ENCODE results near the gene SLC25A47.

The SLC25A47 gene

DNA sequence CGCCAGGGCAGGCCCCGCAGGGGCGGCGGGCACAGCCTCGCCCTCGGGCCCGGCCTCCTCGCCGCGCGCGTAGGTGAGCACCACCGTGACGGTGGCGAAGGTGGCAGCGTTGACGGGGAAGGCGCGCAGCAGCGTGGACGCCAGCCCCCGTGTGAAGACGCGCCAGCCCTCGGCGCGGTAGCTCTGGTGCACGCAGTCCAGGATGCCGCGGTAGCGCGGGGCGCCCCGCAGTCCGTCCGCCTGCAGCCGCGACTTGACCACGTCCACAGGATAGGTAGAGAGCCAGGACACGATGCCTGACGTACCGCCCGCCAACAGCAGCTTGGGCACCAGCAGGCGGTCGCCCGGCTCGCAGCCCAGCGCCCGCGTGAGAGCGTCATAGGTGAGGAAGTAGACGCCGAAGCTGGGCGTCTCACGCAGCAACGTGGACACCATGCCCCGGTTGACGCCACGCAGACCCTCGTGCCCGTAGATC, 30.8 kb upstream of the SLC25A47 start:
- TF ChIP-seq ZFX (IDR thresholded peaks at IDR 0.05; ENCODE audit: borderline replicate concordance), result no peak
- TF ChIP-seq, protein P1, sequence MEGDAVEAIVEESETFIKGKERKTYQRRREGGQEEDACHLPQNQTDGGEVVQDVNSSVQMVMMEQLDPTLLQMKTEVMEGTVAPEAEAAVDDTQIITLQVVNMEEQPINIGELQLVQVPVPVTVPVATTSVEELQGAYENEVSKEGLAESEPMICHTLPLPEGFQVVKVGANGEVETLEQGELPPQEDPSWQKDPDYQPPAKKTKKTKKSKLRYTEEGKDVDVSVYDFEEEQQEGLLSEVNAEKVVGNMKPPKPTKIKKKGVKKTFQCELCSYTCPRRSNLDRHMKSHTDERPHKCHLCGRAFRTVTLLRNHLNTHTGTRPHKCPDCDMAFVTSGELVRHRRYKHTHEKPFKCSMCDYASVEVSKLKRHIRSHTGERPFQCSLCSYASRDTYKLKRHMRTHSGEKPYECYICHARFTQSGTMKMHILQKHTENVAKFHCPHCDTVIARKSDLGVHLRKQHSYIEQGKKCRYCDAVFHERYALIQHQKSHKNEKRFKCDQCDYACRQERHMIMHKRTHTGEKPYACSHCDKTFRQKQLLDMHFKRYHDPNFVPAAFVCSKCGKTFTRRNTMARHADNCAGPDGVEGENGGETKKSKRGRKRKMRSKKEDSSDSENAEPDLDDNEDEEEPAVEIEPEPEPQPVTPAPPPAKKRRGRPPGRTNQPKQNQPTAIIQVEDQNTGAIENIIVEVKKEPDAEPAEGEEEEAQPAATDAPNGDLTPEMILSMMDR (IDR thresholded peaks at IDR 0.05), result no peak
- no peak overlapping the region for H3K27ac ChIP-seq

DNA sequence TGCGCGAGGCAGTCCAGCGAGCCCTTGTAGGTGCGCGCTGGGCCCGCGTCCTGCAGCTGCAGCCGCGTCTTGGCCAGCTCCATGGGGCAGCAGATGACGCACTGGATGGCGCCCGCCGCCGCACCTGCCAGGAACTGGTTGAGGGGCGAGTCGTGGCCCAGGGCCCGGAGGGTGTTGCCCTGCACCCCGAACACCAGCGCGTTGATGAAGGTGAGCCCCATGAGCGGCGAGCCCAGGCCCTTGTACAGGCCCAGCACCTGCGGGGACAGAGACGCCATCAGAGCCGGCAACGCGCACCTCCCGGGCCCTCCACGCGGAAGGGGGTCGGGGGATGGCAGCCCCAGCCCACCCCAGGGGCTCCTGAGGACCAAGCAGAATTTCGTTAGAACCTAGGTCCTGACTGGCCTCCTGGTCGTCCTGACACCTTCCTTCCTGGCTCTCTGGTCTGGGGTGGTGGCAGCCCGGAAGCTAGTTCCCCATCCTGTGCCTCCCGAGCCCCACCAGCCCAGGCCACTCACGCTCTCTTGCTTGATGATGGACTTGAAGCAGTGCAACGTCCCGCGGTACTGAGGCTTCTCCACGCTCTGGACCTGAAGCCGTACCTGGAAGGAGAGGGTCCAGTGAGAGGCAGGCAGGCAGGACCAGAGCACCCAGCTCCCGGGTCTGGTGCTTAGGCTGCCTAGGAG, 30.2 kb upstream of the SLC25A47 start:
- no peak overlapping the region for H3K27ac ChIP-seq
- TF ChIP-seq, protein P1 (IDR thresholded peaks at IDR 0.05), result no peak
- TF ChIP-seq ZFX (IDR thresholded peaks at IDR 0.05; ENCODE audit: borderline replicate concordance), result no peak

DNA sequence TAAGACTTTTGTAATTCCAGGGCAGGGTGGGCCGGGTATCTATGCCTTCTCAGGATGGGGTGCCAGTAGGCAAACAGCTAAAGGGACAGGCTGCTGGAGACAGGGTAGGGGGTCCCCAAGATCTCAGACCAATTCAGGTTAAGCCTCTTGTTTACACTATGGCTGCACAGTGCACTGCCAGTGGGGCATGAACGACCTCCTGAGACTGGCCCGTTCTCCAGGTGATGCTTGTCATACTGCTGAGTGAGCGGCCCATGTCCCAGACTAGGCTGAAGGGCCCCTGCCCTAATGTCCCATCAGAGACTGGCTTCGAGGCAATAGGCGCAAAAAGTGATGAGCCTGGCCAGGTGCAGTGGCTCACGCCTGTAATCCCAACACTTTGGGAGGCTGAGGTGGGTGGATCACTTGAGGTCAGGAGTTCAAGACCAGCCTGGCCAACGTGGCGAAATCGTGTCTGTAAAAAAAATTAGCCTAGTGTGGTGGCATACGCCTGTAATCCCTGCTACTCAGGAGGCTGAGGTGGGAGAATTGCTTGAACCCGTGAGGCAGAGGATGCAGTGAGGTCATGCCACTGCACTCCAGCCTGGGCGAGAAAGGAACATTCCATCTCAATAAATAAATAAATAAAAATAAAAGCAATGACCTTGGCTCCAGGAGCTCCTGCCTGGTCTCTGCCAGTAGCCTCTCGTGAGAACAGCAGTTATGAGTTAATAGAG, 29.5 kb upstream of the SLC25A47 start:
- TF ChIP-seq ZFX (IDR thresholded peaks at IDR 0.05; ENCODE audit: borderline replicate concordance), result no peak
- TF ChIP-seq, protein P1 (IDR thresholded peaks at IDR 0.05), result no peak
- H3K27ac ChIP-seq, result no peak overlapping the region

DNA sequence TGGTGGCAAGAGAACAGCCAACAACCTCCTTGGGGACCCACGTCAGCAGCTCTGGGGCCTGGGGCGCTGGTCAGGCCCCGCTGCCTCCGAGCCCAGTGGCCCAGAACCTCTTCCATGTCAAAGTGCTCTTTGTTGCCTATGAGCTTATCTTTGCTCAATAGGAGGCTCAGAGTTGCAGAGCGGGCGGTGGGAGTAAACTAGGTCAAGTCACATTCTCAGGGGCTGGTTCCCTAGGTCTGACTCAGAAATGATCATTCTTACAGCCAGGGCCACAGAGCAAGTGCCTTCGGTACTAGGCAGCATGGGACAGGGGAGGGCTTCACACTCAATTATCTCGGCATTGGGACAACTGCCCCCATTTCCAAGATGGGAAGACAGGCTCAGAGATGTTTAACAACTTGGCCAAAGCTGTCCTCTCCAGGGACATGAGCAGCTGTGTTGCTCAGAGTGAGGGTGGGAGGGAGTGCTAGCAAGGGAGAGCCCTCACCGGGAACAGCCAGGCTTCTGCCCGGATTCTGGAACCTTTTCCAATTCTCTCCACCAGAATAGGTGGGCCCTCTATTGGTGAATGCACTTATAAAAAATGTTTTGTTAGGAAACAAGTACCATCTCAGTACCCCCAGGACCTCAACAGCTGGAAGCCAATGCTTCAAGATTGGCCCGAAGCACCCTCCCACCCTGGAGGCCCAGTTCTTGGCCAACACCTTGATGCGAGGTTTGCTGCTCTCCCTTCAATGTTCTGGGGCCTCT, 28.8 kb upstream of the SLC25A47 start:
- H3K27ac ChIP-seq, result no peak overlapping the region
- no peak for TF ChIP-seq ZFX (IDR thresholded peaks at IDR 0.05; ENCODE audit: borderline replicate concordance)
- TF ChIP-seq, protein P1 (IDR thresholded peaks at IDR 0.05), result no peak

DNA sequence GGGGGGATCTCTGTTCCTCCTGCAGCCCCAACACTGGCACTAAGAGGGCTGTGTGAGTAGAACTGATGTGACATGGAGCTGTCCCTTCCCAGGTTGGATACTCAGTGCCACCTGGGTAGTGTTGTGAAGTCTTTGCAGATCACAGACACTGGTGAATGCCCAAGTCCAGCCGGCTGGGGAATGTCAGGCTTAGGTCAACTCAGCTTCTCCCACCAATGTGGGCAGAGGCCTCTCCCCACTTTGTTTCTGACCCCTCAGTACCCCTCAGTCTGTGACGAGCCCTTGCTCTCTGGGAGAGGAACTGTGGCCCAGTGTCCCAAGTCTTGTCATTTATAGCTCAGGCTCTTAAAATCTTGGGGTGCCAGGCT, 28.2 kb upstream of the SLC25A47 start:
- TF ChIP-seq, protein P1 (IDR thresholded peaks at IDR 0.05), result no peak
- no peak for TF ChIP-seq ZFX (IDR thresholded peaks at IDR 0.05; ENCODE audit: borderline replicate concordance)
- H3K27ac ChIP-seq, result no peak overlapping the region

DNA sequence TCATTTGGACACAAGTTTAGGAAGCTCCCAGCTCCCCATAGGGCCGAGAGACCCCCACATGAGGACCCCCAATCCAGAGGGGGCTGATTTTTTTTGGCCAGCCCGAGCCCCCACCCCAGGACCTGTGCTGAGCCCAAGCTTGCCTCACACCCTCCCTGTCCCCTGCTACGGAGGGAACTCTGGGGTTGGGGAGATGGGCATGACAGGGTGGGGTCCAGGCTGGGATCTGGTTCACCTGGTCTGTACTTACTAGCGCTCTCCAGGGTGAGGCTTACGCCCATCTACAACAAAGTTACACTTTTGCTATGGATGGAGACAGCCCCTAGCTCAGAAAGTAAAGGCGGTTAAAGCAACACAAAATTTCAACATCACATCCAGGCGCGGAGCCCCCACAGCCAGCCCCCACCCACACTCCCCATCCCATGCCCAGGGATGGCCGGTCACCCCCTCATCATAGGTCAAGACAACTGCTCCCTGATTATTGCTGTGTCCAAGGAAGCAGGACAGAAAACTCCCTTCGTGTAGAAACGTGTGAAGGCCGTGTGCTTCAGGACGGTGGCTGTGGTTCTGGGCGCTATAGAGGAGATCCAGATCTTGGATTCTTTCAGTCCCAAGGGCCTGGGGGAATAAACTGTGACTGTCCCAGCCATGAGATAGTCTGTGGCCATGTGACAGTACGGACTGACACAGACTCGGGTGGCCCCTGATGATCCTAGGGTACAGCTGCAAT, 27.6 kb upstream of the SLC25A47 start:
- no peak overlapping the region for H3K27ac ChIP-seq
- TF ChIP-seq, protein P1 (IDR thresholded peaks at IDR 0.05), result no peak
- TF ChIP-seq ZFX (IDR thresholded peaks at IDR 0.05; ENCODE audit: borderline replicate concordance), result no peak
